ENCODE measurements around the gene GAS6.

- TF ChIP-seq, protein P1, sequence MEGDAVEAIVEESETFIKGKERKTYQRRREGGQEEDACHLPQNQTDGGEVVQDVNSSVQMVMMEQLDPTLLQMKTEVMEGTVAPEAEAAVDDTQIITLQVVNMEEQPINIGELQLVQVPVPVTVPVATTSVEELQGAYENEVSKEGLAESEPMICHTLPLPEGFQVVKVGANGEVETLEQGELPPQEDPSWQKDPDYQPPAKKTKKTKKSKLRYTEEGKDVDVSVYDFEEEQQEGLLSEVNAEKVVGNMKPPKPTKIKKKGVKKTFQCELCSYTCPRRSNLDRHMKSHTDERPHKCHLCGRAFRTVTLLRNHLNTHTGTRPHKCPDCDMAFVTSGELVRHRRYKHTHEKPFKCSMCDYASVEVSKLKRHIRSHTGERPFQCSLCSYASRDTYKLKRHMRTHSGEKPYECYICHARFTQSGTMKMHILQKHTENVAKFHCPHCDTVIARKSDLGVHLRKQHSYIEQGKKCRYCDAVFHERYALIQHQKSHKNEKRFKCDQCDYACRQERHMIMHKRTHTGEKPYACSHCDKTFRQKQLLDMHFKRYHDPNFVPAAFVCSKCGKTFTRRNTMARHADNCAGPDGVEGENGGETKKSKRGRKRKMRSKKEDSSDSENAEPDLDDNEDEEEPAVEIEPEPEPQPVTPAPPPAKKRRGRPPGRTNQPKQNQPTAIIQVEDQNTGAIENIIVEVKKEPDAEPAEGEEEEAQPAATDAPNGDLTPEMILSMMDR (IDR thresholded peaks at IDR 0.05; ENCODE audit: insufficient read depth, low read length, poor library complexity, severe bottlenecking): no peak
- TF ChIP-seq EZH2phosphoT487 (conservative IDR thresholded peaks at IDR 0.05; ENCODE audit: low read length): no peak
Observed at GRCh38 chr13:113808058-113808834, 55.6 kb downstream of the GAS6 start.

All from SU-DHL-6 (cell line).